Mesenteric fat pad (tissue), 1 donor: ENCODE data around the gene CPSF4L. TPM values are rescaled to one million over a fixed set of nuclear protein-coding genes. Genes with fewer than 3 reads are reported as not detected.

ENCODE experiments used
- DNase-seq: peaks from one replicate; pipeline ENCODE4 v3.0.0-alpha.2; 2020; ENCODE audit warnings: low spot score
- total RNA-seq: library from RNA; stranded (reverse); fragmentation: NEBNext Ultra II Directional; extraction: Animal tissue kit (Norgen Biotek cat#: 25700); gene quantifications from one replicate; pipeline ENCODE4 v1.2.1, GENCODE V29; 2021
- donor health status: DM: yes; HTN: yes; CAD: no.

The CPSF4L gene
- total RNA-seq, 1 donor from 2014 or later: 0.61 TPM

DNA sequence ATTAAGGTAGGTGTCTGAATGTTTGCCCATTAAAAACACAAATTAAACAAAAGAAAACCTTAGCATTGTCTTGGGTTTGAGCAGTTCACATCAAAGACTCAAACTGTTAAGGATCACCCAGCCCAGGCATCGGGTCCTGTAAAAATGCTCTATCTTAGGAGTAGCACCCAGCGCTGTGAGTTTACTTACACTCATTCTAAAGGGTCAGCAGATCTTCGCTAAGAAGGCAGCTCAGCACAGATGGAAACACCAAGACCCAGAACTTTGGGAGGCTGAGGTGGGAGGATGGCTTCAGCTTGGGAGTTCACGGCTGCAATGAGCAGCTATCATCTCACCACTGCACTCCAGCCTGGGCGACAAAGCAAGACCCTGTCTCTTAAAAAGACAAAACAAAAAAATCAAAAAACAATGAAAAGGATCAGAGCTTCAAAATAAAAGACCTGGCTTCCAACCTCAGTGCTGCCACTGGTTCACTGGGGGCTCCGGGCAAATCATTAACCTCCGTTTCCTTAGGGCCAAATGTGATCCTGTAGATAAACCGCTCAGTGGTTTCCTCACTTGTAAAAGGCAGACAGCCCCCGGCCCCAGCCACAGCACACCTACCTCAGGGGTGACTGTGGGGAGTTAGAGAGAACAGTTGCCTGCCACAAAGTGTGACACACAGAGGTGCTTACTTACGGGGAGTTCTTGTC, 57.7 kb downstream of the CPSF4L start:
- peak; percentile 62 for DNase-seq

DNA sequence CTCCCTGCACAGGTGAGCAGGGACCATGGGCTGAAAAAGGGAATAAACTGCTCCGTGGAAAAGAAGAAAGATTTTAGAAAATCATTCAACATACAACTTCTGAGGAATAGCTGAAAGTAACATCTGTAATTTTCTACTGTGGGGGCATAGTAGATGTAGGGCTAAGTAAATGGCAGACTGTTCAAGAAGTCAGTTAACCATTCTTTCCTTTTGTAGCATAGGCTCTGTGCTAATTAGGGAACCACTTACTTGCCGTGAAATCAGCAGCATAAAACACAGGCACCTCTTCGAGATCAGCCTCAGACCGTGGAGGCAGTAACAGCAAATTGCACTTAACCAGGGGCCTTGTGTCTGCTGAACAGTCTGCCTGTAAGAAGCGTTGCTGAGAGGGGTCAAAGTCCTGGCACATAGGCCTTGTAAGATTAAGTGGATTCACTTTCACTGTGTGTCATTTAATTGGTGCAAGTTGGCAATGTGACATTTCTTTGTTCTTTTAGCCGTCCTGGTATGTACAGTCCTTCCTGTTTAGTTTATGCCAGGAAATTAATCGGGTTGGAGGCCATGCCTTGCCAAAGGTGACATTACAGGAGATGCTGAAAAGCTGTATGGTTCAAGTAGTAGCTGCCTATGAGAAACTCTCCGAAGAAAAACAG, 58.4 kb downstream of the CPSF4L start:
- DNase-seq: no peak

DNA sequence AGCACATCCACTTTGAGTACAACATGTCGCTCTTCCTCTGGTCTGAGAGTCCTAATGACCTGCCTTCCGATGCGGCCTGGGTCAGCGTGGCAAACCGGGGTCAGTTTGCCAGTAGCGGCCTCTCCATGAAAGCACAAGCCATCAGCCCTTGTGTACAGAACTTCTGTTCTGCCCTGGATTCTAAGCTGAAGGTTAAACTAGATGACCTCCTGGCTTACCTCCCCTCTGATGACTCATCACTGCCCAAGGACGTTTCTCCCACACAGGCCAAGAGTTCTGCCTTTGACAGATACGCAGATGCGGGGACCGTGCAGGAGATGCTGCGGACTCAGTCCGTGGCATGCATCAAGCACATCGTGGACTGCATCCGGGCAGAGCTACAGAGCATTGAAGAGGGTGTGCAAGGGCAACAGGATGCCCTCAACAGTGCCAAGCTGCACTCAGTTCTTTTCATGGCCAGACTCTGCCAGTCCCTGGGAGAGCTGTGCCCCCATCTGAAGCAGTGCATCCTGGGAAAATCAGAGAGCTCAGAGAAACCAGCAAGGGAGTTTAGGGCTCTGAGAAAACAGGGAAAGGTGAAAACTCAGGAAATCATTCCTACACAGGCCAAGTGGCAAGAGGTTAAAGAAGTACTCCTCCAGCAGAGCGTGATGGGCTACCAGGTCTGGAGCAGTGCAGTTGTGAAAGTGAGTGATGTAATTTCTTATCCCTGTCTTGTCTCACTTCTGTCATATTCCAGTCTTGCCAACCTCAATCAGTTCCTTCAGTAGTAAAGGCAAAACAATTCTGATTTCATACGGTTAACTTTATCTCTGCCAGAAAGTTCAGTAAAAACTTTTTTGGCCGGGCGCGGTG, 60.2 kb downstream of the CPSF4L start:
- DNase-seq: peak; percentile 69

DNA sequence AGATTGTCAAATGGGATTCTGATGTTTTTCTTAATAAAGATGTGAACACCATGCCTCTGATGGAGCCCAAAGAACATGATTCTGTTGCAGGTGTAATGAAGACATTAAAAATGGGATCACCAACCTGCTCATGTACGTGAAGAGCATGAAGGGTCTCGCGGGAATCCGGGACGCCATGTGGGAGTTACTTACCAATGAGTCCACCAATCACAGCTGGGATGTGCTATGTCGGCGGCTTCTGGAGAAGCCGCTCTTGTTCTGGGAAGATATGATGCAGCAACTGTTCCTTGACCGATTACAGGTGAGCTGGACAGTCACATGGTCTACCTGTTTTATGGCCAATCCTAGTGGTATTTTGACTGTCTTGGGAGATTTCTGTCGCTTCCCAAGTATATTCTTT, 61.2 kb downstream of the CPSF4L start:
- DNase-seq: peak; percentile 60

DNA sequence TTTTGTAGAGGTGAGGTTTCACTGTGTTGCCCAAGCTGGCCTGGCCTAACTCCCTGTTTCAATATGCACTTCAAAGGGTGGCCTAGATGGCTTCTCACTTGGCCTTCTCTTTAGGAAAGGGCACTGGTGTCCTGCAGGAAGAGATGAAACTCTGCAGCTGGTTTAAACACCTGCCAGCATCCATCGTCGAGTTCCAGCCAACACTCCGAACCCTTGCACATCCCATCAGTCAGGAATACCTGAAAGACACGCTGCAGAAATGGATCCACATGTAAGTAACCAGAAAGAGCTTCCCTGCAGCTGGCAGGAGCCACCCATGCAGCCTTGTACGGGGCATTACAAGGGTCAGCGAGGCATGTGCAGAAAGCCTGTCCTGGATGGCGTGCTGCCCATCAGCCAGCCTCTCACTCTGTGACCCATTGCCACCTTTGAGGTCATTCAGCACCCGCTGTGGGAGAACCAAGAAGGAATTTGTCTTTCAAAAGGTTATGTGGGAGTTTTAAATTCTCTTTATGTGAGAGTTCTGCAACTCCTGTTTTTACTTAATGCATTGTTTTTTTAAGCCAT, 61.8 kb downstream of the CPSF4L start:
- peak; percentile 55 for DNase-seq

DNA sequence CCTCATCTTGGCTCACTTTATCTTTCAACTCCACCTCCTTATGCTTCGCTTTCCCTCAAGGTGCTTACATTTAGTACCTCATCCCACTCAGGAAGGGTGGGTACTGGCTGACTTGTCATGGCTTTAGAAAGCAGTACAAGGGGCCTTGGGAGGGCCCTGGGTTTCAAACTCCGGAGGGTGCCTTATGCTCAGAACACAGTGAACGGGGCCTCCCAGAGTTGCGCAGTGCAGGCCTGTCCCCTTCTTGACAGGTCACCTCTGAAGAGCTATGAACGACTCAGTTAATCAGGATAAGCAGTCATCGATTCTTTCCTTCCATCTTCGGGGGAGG, 62.8 kb downstream of the CPSF4L start:
- peak; percentile 64 for DNase-seq

Other genes with a start within 250 kb of the CPSF4L start
- gene SLC39A11, start 169.2 kb downstream of the CPSF4L start, total RNA-seq: 36.2 TPM
- gene SSTR2, start 96.9 kb downstream of the CPSF4L start, total RNA-seq: 5.7 TPM
- 34.8 TPM for gene COG1, start 68.8 kb downstream of the CPSF4L start, total RNA-seq
- 207 TPM for gene CDC42EP4, start 50.1 kb upstream of the CPSF4L start, total RNA-seq